HG03139 (cell line): ENCODE data around the gene SDCCAG8.
"Not testable (repeated sequence)": the region's sequence is repeated elsewhere in the genome, so short reads cannot be mapped to it uniquely, and the experiment has no call there.

ENCODE experiments used
- ATAC-seq: cut with Tn5 transposase; IDR thresholded peaks from one replicate; pipeline ENCODE4 v1.9.1; 2021; ENCODE audit not compliant: unreplicated experiment

SDCCAG8 gene

GRCh38 chr1:243255791-243256512, at the start of gene SDCCAG8:
Gene SDCCAG8 (plus strand): TSS chr1:243256041. CDS start chr1:243256174, 133 bp downstream.
- ATAC-seq, result peak; percentile 64

GRCh38 chr1:243211984-243212383, 43.9 kb upstream of the SDCCAG8 start:
- not testable (repeated sequence) for ATAC-seq

- no peak for ATAC-seq
Observed at GRCh38 chr1:243213045-243213787, 42.6 kb upstream of the SDCCAG8 start.

GRCh38 chr1:243215276-243215875, 40.5 kb upstream of the SDCCAG8 start:
- not testable (repeated sequence) for ATAC-seq

GRCh38 chr1:243216741-243217140, 39.1 kb upstream of the SDCCAG8 start:
- ATAC-seq, result no peak

GRCh38 chr1:243217349-243217748, 38.5 kb upstream of the SDCCAG8 start:
- ATAC-seq, result no peak

- ATAC-seq, result no peak
Observed at GRCh38 chr1:243218059-243218458, 37.8 kb upstream of the SDCCAG8 start.

- ATAC-seq, result no peak
Observed at GRCh38 chr1:243227622-243228021, 28.2 kb upstream of the SDCCAG8 start.

- ATAC-seq, result no peak
Observed at GRCh38 chr1:243229526-243229925, 26.3 kb upstream of the SDCCAG8 start.

GRCh38 chr1:243230914-243231313, 24.9 kb upstream of the SDCCAG8 start:
- ATAC-seq, result no peak

GRCh38 chr1:243233908-243234307, 21.9 kb upstream of the SDCCAG8 start:
- no peak for ATAC-seq

- no peak for ATAC-seq
Observed at GRCh38 chr1:243234978-243235647, 20.7 kb upstream of the SDCCAG8 start.

GRCh38 chr1:243236604-243237252, 19.1 kb upstream of the SDCCAG8 start:
- no peak for ATAC-seq

GRCh38 chr1:243244432-243244841, 11.4 kb upstream of the SDCCAG8 start:
- no peak for ATAC-seq

- ATAC-seq, result no peak
Observed at GRCh38 chr1:243246916-243247315, 8.9 kb upstream of the SDCCAG8 start.

- no peak for ATAC-seq
Observed at GRCh38 chr1:243247901-243248300, 7.9 kb upstream of the SDCCAG8 start.

GRCh38 chr1:243249214-243249613, 6.6 kb upstream of the SDCCAG8 start:
- no peak for ATAC-seq

GRCh38 chr1:243250102-243250501, 5.7 kb upstream of the SDCCAG8 start:
- no peak for ATAC-seq

GRCh38 chr1:243251539-243251938, 4.3 kb upstream of the SDCCAG8 start:
- ATAC-seq, result no peak

GRCh38 chr1:243253211-243253925, 2.5 kb upstream of the SDCCAG8 start:
- no peak for ATAC-seq
